Heart left ventricle (tissue), 13 donors: ENCODE results near the gene ABR.

Experiments
- CTCF ChIP-seq, 12 donors: fragments of 200-600 bp; sonication (generic) in 4 of 12; IDR thresholded peaks; one replicate each; pipeline versions ENCODE4 v1.5.0 to v1.8.0; 2018 to 2022; ENCODE audit warnings: antibody characterized with exemption in 12 of 12, mild to moderate bottlenecking in 5 of 12
- POLR2A ChIP-seq, 2 donors: fragments of 450-650 bp; IDR thresholded peaks; one replicate each; pipeline ENCODE4 v1.6.1; 2017; ENCODE audit warnings: antibody characterized with exemption in 2 of 2, mild to moderate bottlenecking in 2 of 2, moderate library complexity in 2 of 2
- donor health status: ischemic (EF 13 %, LVEDD 7.1; RV severe dilation, severe dysfunction).
- donor health status: DM: no; HTN: yes; CAD: no.
- donor health status: DM: no; HTN: no; CAD: no.
- donor health status: ischemic (EF 25% LVEDD 6.9; RV normal size, moderate dysfunction).
- donor health status: ischemic (EF 25% LVEDD 5.7; RV mildly dilated, moderate dysfunction).
- donor health status: ischemic (EF 35%, LVEDD 5.7; RV mildly dilated, moderate dysfunction).
- donor health status: nonischemic (EF 11% LVEDD 7.7; RV severe dilation, severe dysfunction).
- donor health status: DM: yes; HTN: yes; CAD: no.
- donor health status: PGD.
- donor health status: ischemic (EF 29% LVEDD 5.4; RV normal size, mild dysfunction).
- donor health status: nonischemic (EF 23%, LVEDD 6.1; RV moderate dilation, normal function).

- TF ChIP-seq CTCF (IDR thresholded peaks at IDR 0.05) (no peak), POLR2A (IDR thresholded peaks at IDR 0.05) (no peak)
Observed at GRCh38 chr17:1072551-1072961, 107.2 kb downstream of the ABR start.
